HG03103 (cell line): ENCODE data around the gene LCP1.

ENCODE experiments used
- ATAC-seq: cut with Tn5 transposase; IDR thresholded peaks from one replicate; pipeline ENCODE4 v1.9.1; 2021; ENCODE audit warnings: low read depth; ENCODE audit not compliant: unreplicated experiment

Gene LCP1

DNA sequence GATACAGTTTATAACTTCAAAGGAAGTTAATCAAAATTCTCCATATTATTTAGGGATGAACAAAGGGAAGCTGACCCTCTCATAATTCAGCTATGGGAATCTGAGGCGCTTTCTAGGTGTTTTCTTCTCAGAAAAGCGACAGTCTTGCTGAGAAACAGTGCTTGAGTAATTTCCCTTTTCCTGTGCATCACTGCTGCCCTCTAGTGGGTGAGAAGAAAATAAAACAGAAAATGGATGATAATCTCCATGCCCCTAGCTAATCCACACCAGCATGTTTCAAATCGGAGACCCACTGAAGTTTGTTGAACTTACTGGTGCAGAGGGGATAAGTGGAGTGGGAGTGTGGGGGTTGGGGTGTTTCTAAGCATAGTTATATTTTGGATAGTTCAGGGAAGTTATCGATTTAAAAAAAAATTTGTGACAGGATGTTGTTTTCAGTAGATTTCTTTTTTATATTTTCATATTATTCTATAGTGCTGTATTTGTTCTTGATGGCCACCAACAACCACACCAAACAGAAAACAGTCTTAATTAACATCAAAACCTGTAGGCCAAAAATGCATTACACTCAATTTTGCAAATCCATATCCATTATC lies 21.4 kb downstream of the LCP1 start:
- no peak for ATAC-seq

DNA sequence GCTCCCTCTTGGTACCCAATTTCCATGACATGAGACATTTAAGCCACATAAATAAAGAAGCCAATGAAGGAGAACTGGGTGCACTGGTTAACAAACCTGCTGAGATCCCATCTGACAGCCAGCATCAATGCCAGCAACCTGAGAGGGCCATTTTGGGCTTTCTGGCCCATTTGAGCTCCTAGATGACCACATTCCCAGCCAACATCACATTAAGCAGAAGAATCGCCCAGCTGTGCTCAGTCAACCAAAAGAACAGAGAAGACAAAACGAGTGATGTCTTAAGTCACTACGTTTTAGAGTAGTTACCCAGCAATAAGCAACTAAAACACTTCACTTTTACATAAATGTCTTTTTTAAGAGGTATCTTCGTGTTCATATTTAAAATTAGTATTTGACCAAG lies 21.9 kb downstream of the LCP1 start:
- ATAC-seq = no peak

DNA sequence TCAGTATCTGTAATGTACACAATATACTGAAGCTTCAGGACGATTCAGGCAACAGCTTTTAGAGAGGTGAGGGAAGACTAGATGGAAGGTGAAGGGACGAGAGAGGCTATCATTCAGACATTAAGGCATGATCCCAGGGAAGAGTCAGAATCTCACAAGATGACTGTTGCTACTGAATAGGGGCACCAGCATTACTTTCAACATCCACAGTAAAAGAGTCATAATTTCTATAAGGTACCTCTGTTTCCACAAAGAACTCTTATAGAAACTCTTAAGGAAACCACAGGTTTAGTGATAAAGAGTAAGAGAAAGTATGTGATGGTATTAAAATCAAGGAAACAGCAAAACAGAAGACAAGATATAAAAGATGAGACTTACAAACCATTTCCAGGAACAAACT lies 23.0 kb downstream of the LCP1 start:
- ATAC-seq = no peak

DNA sequence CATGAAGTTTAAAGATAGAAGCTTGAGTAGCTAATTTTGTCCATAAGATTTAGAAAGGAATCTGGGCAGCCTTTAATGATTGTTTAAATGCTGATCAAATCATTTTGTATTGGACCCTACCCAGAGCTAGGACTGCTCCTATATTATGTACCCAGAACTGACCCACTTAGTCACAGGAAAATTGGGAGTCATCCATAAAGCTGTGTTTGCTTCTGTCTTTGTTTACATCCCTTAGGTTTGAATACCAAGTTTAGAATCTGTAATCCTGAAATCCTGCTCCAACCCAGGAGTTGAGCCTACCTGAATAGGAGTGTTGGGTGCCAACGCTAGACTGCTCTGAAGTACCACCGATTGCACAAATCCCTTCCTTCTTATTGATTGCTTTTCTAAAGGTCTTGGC lies 23.8 kb downstream of the LCP1 start:
- ATAC-seq = no peak

DNA sequence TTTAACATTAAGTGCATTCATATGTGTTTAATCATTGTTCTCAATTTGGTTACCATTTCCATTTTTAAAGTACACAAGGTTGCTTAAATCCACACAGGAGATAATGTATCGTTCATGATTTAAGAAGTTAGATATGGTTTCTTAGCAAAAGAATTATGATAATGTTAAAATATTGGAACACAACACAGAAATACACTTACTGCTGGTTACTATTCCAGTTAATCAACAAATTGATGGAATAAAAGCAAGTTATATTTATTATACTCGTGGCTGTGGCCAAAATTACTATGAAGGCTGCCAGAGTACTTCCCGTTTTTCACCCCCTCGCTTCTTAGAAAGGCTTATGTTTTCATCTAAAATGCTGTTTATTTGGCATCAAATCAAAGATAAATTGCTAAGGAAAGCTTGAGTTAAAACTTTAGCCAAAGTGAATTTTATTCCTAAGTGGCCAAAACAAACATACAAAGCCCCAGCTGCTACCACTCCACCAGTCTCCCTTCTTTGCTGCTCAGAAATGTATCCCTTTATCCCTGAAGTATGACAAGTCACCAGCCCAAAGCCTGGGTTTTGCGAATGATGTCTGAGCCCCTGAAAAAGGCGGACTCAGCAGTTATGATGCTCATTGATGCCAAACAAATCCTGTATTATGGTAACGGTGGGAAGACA lies 27.7 kb downstream of the LCP1 start:
- ATAC-seq = no peak

DNA sequence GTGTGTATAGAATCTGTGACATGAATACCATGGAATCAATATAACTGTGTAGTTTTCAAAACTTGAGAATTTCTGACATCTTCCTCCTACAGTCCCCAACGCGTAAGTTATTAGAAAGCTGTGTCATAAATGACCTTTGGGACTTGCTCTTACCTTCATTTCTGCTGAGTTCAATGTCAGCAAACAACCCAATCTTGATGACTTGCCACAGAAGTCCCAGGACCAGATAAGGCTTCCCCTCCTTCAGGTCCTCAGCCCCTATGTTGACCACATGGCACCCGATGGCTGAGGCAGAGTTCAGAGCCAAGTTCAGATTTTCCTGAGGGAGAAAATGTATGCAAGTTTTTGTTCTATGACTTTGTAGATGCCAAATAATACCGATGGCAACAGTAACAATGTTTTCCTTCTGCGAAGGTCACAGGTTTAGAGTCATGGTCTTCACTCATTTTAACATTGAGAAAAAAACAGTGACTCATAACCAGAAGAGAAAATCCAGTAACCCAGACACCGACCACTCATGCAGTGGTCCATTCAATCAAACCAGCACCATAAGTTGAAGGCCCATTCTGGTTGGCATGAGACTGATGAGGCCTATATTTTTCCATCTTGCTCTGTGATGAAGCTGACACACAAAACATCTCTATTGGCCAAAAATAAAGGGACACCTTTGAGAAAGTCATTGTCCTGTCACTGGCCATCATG lies 29.2 kb downstream of the LCP1 start:
- no peak for ATAC-seq

DNA sequence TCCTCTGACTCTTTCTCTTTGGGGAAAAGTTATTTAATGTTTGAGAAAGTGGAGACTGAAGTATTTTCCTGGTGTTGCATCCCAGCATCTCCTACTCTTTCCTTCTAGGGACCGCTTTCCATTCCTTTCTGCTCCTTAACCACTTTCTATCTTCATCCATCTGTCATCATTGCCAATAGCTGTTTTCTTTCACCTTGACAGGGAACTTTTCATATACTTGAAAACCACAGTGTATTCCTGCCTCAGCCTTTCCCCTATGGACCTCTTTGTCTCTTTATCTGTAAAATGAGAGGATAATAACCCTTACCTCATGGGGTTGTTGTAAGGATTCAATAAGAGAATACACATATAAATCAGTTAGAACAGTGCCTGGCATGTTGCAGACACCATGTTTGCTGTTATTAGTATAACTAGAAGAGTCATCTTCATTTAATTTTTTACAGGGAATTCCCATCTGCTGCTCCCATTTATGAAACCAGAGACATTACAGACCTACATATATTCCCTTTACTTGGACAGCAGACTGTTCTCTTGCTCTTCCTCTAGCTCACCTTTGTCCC lies 31.8 kb downstream of the LCP1 start:
- no peak for ATAC-seq

DNA sequence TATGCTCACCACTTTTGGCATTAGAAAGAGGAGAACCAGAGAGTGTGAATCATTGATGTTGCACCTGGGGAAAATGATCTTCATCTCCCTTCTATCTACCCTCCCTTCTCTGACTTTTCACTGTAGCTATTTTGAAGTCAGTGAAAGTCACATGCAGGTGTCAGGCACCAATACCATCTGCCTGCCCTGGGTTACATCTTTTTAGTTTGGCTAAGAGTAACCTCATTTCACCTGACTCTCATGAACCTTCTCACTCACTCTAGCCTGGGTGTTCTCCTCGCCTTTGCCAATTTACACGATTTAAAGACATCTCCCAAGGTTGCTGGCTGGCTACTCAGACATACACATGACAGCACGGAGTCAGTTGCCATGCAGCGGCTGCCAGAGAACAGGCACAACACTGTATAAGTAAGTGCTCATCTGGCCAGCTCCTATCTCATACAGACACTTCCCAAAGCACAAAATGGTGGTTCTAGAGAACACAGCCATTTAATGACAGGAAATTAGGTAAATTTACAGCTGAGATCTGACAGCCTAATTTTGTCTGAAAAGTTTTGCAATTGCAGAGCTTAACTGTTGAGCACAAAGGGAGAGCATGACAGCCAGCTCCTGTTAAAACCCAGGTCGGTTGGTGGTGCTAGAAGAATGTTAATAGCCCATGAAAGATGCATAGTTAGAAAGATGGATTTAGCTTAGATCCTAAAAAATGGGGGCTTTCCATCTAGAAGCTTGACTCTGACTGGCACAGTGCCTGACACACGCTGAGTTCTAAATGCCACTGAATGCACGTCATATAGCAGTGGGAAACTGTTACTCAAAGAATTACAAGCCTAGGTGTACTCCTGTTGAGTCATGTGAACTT lies 32.5 kb downstream of the LCP1 start:
- ATAC-seq = no peak

DNA sequence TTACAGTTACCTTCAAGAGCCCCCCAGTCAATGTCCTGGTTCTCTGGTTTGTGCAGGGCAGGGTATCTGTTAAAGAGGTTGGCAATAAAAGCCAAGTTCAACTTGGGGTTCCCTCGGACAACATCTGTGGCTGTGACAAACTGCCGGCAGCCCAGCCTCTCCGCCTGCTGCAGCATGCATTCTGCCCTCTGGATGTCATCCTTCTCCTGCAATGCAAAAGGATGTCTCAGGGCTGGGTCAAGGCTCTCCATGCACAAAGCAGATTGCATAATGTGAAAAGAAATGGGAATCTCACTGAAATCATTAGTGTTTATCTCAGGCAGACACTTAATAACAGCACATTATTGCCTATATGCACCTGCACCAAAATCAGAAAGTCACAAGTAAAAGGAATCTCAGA lies 35.1 kb downstream of the LCP1 start:
- no peak for ATAC-seq

DNA sequence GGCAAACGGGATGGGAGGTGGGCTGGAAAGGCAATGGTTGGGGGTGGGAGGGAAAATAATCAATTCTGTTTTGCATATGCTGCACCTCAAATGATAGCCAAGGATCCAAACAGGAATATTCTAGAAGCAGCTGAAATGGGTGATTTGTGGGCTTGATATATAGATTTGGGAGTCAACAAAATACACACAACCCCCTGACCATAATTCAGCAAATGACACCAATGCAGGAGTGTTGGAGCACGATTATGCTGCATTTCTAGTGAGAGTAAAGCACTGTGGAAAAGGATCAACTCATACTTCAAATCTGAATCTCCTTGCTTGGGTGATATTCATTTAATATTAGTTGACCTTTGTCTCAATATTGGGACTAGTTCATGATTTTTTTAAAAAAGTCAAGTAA lies 36.0 kb downstream of the LCP1 start:
- no peak for ATAC-seq

DNA sequence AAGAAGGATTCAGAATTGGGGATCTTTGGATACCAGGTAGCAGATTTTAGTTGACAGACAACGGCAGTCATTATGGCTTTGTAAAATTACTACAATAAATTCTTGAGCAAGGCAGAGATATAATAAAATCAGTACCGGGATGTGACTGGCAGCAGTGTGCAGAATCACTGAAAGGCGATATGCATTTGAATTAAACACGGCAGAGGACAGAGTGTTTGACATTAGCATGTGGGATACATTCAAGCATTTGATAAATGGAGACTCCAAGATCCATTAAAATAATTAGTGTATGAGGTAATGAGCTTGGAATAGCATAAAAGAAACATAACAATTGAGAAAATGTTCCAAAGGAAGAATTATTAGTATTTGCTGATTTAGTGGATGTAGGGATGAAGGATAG lies 36.8 kb downstream of the LCP1 start:
- ATAC-seq = no peak

DNA sequence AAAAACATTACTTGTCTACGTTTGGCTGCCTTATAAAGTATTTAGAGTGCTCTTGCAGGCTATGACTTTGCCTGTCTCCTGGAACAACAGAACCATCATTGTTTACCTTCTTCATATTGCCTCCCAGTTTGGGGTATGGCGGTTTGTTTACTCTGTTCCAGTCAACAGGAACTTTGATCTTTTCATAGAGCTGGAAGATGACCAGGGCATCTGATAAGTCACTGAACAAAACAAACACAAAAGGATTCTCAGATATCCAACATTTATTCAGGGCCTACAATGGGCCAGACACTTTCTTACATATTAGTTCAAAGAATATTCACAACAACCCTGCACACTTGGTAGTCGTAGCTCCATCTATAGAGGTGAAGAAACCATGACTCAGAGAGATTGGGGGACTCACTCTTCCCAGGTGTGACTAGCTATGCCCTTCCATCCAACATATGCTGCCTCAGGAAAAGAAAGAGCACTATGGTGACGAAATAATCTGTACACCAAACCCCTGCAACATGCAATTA lies 38.7 kb downstream of the LCP1 start:
- no peak for ATAC-seq

DNA sequence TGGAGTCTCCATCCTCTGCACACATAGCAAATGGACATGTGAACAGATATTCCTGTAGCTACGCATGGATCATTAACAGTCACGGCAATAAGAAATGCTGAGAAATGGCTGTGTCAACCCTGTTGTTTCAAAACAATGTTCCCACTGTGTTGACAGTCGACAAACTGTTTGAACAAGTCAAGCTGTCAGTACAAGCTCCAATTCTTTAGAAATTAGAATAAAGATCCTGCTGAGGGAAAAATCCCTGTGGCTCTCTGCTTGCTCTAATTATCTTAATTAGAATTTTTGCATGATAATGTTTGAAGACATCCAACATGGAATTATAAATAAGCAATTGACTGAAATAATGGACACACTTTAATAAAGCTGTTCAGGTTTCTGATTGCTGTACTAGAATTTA lies 39.2 kb downstream of the LCP1 start:
- no peak for ATAC-seq

DNA sequence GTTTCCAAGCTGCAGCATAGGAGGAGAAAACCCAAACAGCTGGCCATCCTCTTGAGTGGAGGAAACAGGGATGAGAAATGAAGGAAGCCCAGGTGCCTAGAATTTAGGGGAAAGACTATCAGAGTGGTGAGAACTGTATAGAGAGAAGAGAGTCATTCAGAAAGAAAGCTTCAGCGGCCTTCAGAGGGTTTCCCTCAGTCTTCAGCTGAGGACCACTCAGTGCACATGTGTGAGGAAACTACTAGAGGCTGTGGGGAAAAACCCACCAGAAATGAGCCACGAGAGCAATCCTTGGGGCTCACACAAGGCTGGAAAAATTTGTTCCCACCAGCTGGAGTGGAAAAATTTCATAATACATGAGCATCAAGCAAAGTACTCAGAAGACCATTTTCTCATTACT lies 41.9 kb downstream of the LCP1 start:
- ATAC-seq = no peak

DNA sequence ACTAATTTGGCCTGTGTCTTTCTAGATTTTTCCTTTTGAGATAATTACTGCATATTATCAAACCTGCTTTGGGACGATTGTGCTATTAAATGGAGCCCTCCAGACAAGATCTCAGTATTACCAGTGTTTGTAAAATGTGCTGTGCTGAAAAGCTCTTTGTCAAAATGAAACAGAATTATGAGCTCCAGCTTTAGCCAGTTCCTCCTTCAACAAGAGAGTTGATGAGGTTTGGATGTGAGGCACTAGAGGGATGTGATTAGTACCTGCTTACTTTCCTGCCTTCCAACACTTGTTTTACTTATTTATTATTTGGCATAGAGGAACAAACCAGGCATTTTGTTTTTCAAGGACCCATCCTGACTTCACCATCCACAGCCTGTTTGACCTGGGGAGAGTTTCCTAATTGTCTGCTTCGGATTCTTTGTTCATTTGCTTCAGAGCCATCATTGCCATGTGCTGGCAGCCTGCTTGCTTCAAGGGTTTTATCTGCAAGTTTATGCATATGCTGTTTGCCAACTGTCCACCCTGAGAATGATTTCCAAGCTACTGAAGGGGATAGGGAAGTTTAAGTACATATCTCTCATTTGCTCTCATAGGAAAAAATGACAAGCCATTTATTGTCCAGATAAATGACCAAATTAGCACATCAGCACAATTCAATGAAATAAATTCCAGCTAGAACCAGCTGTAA lies 44.2 kb downstream of the LCP1 start:
- no peak for ATAC-seq

DNA sequence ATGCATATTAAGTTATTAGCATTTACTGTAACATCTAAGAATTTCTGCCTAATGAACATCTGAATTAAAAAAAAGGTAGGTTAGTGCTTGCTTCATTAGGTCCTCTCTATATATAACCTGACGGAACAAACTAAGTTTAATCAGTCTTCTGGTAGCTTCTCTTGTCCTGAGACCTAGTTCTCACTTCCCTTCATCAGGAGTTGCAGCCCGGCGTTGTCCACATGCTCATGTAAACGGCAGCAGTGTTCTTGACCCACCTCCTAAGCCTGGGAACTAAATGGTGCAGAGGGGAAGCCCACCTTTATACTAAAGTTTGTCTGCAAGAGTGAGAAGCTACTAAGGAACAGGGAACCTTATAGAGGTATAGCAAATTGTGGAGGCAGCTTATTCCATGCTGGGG lies 45.3 kb downstream of the LCP1 start:
- no peak for ATAC-seq

DNA sequence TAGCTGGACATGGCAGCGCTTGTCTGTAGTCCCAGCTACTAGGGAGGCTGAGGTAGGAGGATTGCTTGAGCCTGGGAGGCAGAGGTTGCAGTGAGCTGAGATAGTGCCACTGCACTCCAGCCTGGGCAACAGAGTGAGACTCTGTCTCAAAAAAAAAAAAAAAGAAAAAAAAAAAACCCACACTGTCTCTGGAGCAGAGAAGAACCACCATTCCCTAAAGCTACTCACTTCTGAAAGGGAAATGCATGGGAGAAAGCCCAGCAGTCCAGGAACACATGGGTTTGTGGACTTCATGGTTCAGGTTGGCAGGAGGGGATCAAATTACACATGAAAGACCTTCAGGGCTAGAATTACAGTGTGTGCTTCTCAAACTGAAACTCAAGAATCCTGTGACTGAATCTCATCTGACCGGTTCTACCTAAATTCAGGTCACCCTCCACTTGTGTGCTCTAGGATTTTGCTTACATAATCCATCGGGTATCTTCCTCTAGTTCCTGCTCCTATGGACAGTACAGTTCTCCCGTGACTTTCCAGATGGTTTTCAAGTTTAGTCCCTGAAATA lies 46.9 kb downstream of the LCP1 start:
- ATAC-seq = no peak

DNA sequence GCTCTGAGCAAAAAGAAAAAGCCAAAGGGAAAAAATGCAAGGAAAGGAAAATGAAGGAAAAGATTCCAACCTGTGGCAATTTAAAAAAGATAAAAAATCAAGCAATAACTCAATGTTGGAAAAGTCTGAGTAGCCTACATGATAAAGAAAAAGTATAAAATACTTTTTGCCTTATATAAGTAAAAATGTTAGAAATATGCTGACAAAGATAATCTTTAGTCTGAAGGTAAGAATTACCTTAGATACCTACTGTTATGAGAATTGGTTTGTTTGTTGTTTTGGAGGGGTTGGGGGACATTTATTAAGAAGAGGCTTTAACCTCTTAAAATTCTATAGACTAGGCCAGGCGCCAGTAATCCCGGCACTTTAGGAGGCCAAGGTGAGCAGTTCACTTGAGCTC lies 47.5 kb downstream of the LCP1 start:
- no peak for ATAC-seq

DNA sequence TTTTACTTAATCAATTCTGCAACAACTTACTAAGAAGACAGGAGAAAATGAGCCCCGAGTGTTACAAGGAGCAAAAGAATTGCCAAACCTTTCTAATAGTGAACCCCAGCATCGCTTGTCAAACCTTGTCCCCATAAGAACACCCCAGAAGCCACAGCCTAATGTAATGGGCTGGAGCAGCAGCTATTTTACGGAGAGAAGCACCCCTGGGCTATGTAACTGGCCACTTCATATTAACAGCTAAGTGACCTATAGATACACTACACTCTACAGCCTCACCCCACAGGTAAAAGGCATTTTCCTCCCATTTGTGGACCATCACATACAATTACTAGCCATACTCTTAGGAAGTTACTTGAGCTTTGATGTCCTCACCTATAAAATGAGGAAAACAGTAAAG lies 49.9 kb downstream of the LCP1 start:
- no peak for ATAC-seq

DNA sequence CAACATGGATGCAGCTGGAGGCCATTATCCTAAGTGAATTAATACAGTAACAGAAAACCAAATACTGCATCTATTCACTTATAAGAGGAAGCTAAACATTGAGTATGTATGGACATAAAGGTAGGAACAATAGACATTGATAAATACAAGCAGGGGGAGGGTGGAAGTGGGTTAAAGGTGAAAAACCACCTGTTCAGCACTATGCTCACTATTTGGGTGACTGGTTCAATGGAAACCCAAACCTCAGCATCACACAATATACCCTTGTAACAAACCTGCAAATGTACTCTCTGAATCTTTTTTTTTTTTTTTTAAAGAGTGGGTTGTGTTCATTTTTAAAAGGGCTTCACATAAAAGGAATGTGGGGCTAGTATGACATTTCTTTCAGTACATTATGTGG lies 50.3 kb downstream of the LCP1 start:
- ATAC-seq = no peak
